ENCODE data around the gene MYLK. TPM values are rescaled to one million over a fixed set of nuclear protein-coding genes. Genes with fewer than 3 reads are reported as not detected.

The MYLK gene
- total and polyA plus RNA-seq, 2 experiments from 2014 or later = 13.1 to 27.1 TPM

DNA sequence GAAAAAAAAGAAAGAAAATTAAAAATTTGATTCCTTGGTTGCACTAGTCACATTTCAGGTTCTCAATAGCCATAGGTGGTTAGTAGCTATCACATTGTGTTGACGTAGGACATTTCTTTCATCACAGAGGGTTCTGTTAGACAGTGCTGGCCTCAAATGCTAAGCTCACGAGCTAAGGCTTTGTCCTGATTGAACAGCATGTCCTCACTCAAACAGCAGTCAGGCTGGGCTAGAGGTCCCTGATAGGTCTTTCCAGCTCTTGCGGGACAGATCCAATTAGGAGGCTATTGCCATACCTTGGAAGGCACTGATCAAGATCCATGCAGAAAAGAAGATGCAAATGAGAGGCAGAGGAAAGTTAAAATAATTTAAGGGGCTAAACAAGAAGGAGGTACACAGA is 213.4 kb downstream of the MYLK start:
- H3K4me3 ChIP-seq = no peak overlapping the region
- no peaks in the 10 kb centered on the region for H3K27me3 ChIP-seq
- no peaks in the 10 kb centered on the region for H3K9me2 ChIP-seq (replicated peaks; ENCODE audit: insufficient read depth)
- DNase-seq (ENCODE audit: low spot score) = no peak
- no peaks in the 10 kb centered on the region for H3K36me3 ChIP-seq (replicated peaks; ENCODE audit: insufficient read depth, low read depth)
- no peak overlapping the region for H3K27ac ChIP-seq
- H4K20me1 ChIP-seq (ENCODE audit: insufficient read depth, poor library complexity, severe bottlenecking) = no peaks in the 10 kb centered on the region
- no peak overlapping the region for H2AFZ ChIP-seq
- no peaks in the 10 kb centered on the region for H3K4me1 ChIP-seq (ENCODE audit: insufficient read depth)
- no peak overlapping the region for H3K4me2 ChIP-seq
- H3K79me2 ChIP-seq = no peaks in the 10 kb centered on the region
- TF ChIP-seq, protein P1, sequence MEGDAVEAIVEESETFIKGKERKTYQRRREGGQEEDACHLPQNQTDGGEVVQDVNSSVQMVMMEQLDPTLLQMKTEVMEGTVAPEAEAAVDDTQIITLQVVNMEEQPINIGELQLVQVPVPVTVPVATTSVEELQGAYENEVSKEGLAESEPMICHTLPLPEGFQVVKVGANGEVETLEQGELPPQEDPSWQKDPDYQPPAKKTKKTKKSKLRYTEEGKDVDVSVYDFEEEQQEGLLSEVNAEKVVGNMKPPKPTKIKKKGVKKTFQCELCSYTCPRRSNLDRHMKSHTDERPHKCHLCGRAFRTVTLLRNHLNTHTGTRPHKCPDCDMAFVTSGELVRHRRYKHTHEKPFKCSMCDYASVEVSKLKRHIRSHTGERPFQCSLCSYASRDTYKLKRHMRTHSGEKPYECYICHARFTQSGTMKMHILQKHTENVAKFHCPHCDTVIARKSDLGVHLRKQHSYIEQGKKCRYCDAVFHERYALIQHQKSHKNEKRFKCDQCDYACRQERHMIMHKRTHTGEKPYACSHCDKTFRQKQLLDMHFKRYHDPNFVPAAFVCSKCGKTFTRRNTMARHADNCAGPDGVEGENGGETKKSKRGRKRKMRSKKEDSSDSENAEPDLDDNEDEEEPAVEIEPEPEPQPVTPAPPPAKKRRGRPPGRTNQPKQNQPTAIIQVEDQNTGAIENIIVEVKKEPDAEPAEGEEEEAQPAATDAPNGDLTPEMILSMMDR (IDR thresholded peaks at IDR 0.05; ENCODE audit: poor library complexity) = no peak
- TF ChIP-seq EZH2 (IDR thresholded peaks at IDR 0.05; ENCODE audit: borderline replicate concordance) = no peak
- no peak for TF ChIP-seq EZH2phosphoT487 (IDR thresholded peaks at IDR 0.05; ENCODE audit: low read depth, severe bottlenecking, unreplicated experiment)
- WGBS (ENCODE audit: low lambda C conversion rate, missing lambda C conversion rate) = 91% methylated on average over 3 of the region's 3 CpGs
- no peaks in the 10 kb centered on the region for H3K9me3 ChIP-seq (ENCODE audit: low read depth)

- 96% methylated on average over 8 of the region's 8 CpGs for WGBS (ENCODE audit: low lambda C conversion rate, missing lambda C conversion rate)
- H3K9me3 ChIP-seq (ENCODE audit: low read depth) = no peaks in the 10 kb centered on the region
- no peaks in the 10 kb centered on the region for H3K27me3 ChIP-seq
- no peaks in the 10 kb centered on the region for H3K79me2 ChIP-seq
- no peaks in the 10 kb centered on the region for H3K36me3 ChIP-seq (replicated peaks; ENCODE audit: insufficient read depth, low read depth)
- H3K9me2 ChIP-seq (replicated peaks; ENCODE audit: insufficient read depth) = no peaks in the 10 kb centered on the region
- no peaks in the 10 kb centered on the region for H3K4me1 ChIP-seq (ENCODE audit: insufficient read depth)
- H4K20me1 ChIP-seq (ENCODE audit: insufficient read depth, poor library complexity, severe bottlenecking) = no peaks in the 10 kb centered on the region
- H2AFZ ChIP-seq = no peak overlapping the region
- H3K4me3 ChIP-seq = no peak overlapping the region
- DNase-seq (ENCODE audit: low spot score) = no peak
- H3K4me2 ChIP-seq = no peak overlapping the region
- TF ChIP-seq, protein P1 (IDR thresholded peaks at IDR 0.05; ENCODE audit: poor library complexity) = no peak
- TF ChIP-seq EZH2 (IDR thresholded peaks at IDR 0.05; ENCODE audit: borderline replicate concordance) = no peak
- no peak for TF ChIP-seq EZH2phosphoT487 (IDR thresholded peaks at IDR 0.05; ENCODE audit: low read depth, severe bottlenecking, unreplicated experiment)
- no peak overlapping the region for H3K27ac ChIP-seq
Observed at GRCh38 chr3:123668906-123669305, 215.2 kb downstream of the MYLK start.

GRCh38 chr3:123667784-123668183 is 216.3 kb downstream of the MYLK start:
- WGBS (ENCODE audit: low lambda C conversion rate, missing lambda C conversion rate) = 94% methylated on average over 6 of the region's 6 CpGs
- no peak overlapping the region for H3K4me2 ChIP-seq
- TF ChIP-seq EZH2 (IDR thresholded peaks at IDR 0.05; ENCODE audit: borderline replicate concordance) = no peak
- TF ChIP-seq EZH2phosphoT487 (IDR thresholded peaks at IDR 0.05; ENCODE audit: low read depth, severe bottlenecking, unreplicated experiment) = no peak
- TF ChIP-seq, protein P1 (IDR thresholded peaks at IDR 0.05; ENCODE audit: poor library complexity) = no peak
- no peaks in the 10 kb centered on the region for H3K79me2 ChIP-seq
- no peak overlapping the region for H3K4me3 ChIP-seq
- no peaks in the 10 kb centered on the region for H3K9me3 ChIP-seq (ENCODE audit: low read depth)
- H3K4me1 ChIP-seq (ENCODE audit: insufficient read depth) = no peaks in the 10 kb centered on the region
- H2AFZ ChIP-seq = no peak overlapping the region
- no peaks in the 10 kb centered on the region for H3K9me2 ChIP-seq (replicated peaks; ENCODE audit: insufficient read depth)
- no peak overlapping the region for H3K27ac ChIP-seq
- H4K20me1 ChIP-seq (ENCODE audit: insufficient read depth, poor library complexity, severe bottlenecking) = no peaks in the 10 kb centered on the region
- DNase-seq (ENCODE audit: low spot score) = no peak
- no peaks in the 10 kb centered on the region for H3K27me3 ChIP-seq
- no peaks in the 10 kb centered on the region for H3K36me3 ChIP-seq (replicated peaks; ENCODE audit: insufficient read depth, low read depth)

DNA sequence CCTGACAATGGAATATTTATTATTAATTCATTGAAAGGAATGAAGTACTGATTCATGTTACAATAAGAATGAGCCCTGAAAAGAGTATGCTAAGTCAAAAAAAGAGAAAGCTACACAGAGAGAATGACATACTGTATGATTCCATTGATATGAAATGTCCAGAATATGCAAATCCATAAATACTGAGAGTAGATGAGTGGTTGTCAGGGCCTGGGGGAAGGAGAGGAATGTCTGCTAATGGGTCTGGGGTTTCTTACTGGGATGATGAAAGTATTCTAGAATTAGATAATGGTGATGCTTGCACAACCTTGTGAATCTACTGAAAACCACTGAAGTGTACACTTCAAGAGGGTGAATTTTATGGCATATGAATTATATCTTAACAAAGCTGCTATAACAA is 219.4 kb downstream of the MYLK start:
- H3K4me2 ChIP-seq = no peak overlapping the region

More for the DNA sequence above, 219.4 kb downstream of the MYLK start:
- Histone ChIP-seq H3K27ac (no peak overlapping the region), H3K9me2 (replicated peaks; ENCODE audit: insufficient read depth) (no peaks in the 10 kb centered on the region), H3K79me2 (no peaks in the 10 kb centered on the region), H2AFZ (no peak overlapping the region), H3K9me3 (ENCODE audit: low read depth) (no peaks in the 10 kb centered on the region), H3K4me3 (no peak overlapping the region), H3K27me3 (no peaks in the 10 kb centered on the region), H3K36me3 (replicated peaks; ENCODE audit: insufficient read depth, low read depth) (no peaks in the 10 kb centered on the region), H4K20me1 (ENCODE audit: insufficient read depth, poor library complexity, severe bottlenecking) (no peaks in the 10 kb centered on the region), H3K4me1 (ENCODE audit: insufficient read depth) (peaks cover 10% of the 10 kb centered on the region)
- TF ChIP-seq EZH2 (IDR thresholded peaks at IDR 0.05; ENCODE audit: borderline replicate concordance) = no peak
- no peak for TF ChIP-seq EZH2phosphoT487 (IDR thresholded peaks at IDR 0.05; ENCODE audit: low read depth, severe bottlenecking, unreplicated experiment)
- TF ChIP-seq, protein P1 (IDR thresholded peaks at IDR 0.05; ENCODE audit: poor library complexity) = no peak
- DNase-seq (ENCODE audit: low spot score) = no peak
